Measurements from ENCODE around the gene KRT5. TPM values are rescaled to one million over a fixed set of nuclear protein-coding genes. Genes with fewer than 3 reads are reported as not detected.

KRT5 gene
- total and polyA plus RNA-seq, 2 donors (not counting 1 experiment from before 2014, with no cell fraction given): 0.82 TPM; not detected in 1

- Histone ChIP-seq H3K4me1 (ENCODE audit: control insufficient read depth, extremely low read depth, insufficient read depth, low read length) (no peaks in the 10 kb centered on the region), H4K20me1 (ENCODE audit: control insufficient read depth, extremely low read depth, insufficient read depth, low read length) (no peaks in the 10 kb centered on the region), H3K9ac (ENCODE audit: insufficient read depth, low read length) (no peak overlapping the region), H3K4me2 (ENCODE audit: extremely low read depth, insufficient read depth, low read length) (no peak overlapping the region), H3K27me3 (ENCODE audit: control insufficient read depth, insufficient read depth, low read length) (peaks cover 5% of the 10 kb centered on the region), H3K9me3 (ENCODE audit: control insufficient read depth, insufficient read depth, low read depth, low read length) (no peaks in the 10 kb centered on the region), H3K36me3 (ENCODE audit: control insufficient read depth, insufficient read depth, low read length) (no peaks in the 10 kb centered on the region), H3K79me2 (ENCODE audit: control insufficient read depth, insufficient read depth, low read length) (no peaks in the 10 kb centered on the region), H3K27ac (ENCODE audit: insufficient read depth, low read length) (no peak overlapping the region), H2AFZ (ENCODE audit: low read length) (no peak overlapping the region), H3K4me3 (replicated peaks in 1 of 4; ENCODE audit: control extremely low read depth in 1 of 4, insufficient read depth in 1 of 4, low read depth in 3 of 4, low read length in 4 of 4) (no peak overlapping the region)
- DNase-seq (ENCODE audit: low read depth in 2 of 2): no peak
- TF ChIP-seq EZH2 (IDR thresholded peaks at IDR 0.05; ENCODE audit: low read length, missing control alignments) (no peak), CTCF (conservative IDR thresholded peaks at IDR 0.05 in 1 of 2, IDR thresholded peaks at IDR 0.05 in 1 of 2; ENCODE audit: low read depth in 1 of 2, low read length in 2 of 2) (no peak)
These were observed 19.6 kb upstream of the KRT5 start for GRCh38 chr12:52539821-52540173.

GRCh38 chr12:52539083-52539820 is 19.1 kb upstream of the KRT5 start:
- H3K4me3 ChIP-seq (replicated peaks in 1 of 4; ENCODE audit: control extremely low read depth in 1 of 4, insufficient read depth in 1 of 4, low read depth in 3 of 4, low read length in 4 of 4): no peak overlapping the region
- H4K20me1 ChIP-seq (ENCODE audit: control insufficient read depth, extremely low read depth, insufficient read depth, low read length): no peaks in the 10 kb centered on the region
- H3K4me2 ChIP-seq (ENCODE audit: extremely low read depth, insufficient read depth, low read length): no peak overlapping the region

GRCh38 chr12:52537101-52537500 is 16.9 kb upstream of the KRT5 start:
- Histone ChIP-seq H3K9me3 (ENCODE audit: control insufficient read depth, insufficient read depth, low read depth, low read length) (no peaks in the 10 kb centered on the region), H2AFZ (ENCODE audit: low read length) (no peak overlapping the region), H3K4me2 (ENCODE audit: extremely low read depth, insufficient read depth, low read length) (no peak overlapping the region), H3K4me3 (replicated peaks in 1 of 4; ENCODE audit: control extremely low read depth in 1 of 4, insufficient read depth in 1 of 4, low read depth in 3 of 4, low read length in 4 of 4) (no peak overlapping the region), H4K20me1 (ENCODE audit: control insufficient read depth, extremely low read depth, insufficient read depth, low read length) (no peaks in the 10 kb centered on the region), H3K9ac (ENCODE audit: insufficient read depth, low read length) (no peak overlapping the region), H3K27me3 (ENCODE audit: control insufficient read depth, insufficient read depth, low read length) (no peaks in the 10 kb centered on the region), H3K79me2 (ENCODE audit: control insufficient read depth, insufficient read depth, low read length) (no peaks in the 10 kb centered on the region), H3K4me1 (ENCODE audit: control insufficient read depth, extremely low read depth, insufficient read depth, low read length) (no peaks in the 10 kb centered on the region), H3K27ac (ENCODE audit: insufficient read depth, low read length) (no peak overlapping the region), H3K36me3 (ENCODE audit: control insufficient read depth, insufficient read depth, low read length) (no peaks in the 10 kb centered on the region)
- TF ChIP-seq EZH2 (IDR thresholded peaks at IDR 0.05; ENCODE audit: low read length, missing control alignments) (no peak), CTCF (conservative IDR thresholded peaks at IDR 0.05 in 1 of 2, IDR thresholded peaks at IDR 0.05 in 1 of 2; ENCODE audit: low read depth in 1 of 2, low read length in 2 of 2) (no peak)
- DNase-seq (ENCODE audit: low read depth in 2 of 2): no peak

More at GRCh38 chr12:52539083-52539820, 19.1 kb upstream of the KRT5 start:
- Histone ChIP-seq H3K27ac (ENCODE audit: insufficient read depth, low read length) (no peak overlapping the region), H3K27me3 (ENCODE audit: control insufficient read depth, insufficient read depth, low read length) (peaks cover 5% of the 10 kb centered on the region), H3K4me1 (ENCODE audit: control insufficient read depth, extremely low read depth, insufficient read depth, low read length) (no peaks in the 10 kb centered on the region), H3K9me3 (ENCODE audit: control insufficient read depth, insufficient read depth, low read depth, low read length) (no peaks in the 10 kb centered on the region), H3K9ac (ENCODE audit: insufficient read depth, low read length) (no peak overlapping the region), H3K79me2 (ENCODE audit: control insufficient read depth, insufficient read depth, low read length) (no peaks in the 10 kb centered on the region), H3K36me3 (ENCODE audit: control insufficient read depth, insufficient read depth, low read length) (no peaks in the 10 kb centered on the region), H2AFZ (ENCODE audit: low read length) (no peak overlapping the region)
- peak; percentile 52 to 56 for DNase-seq (ENCODE audit: low read depth in 2 of 2)
- TF ChIP-seq EZH2 (IDR thresholded peaks at IDR 0.05; ENCODE audit: low read length, missing control alignments): no peak
- no peak for TF ChIP-seq CTCF (conservative IDR thresholded peaks at IDR 0.05 in 1 of 2, IDR thresholded peaks at IDR 0.05 in 1 of 2; ENCODE audit: low read depth in 1 of 2, low read length in 2 of 2)
